NCI-H524 treated with DMSO at 0.1 percent for 48 hours (cell line): ENCODE results near the gene IFNA16.
"Not testable (repeated sequence)": the region's sequence is repeated elsewhere in the genome, so short reads cannot be mapped to it uniquely, and the experiment has no call there.

ENCODE experiments used
- DNase-seq: peaks from one replicate; lab custom pipeline; 2025; lab: John Stamatoyannopoulos, UW

The IFNA16 gene

GRCh38 chr9:21194867-21195776 is 22.0 kb downstream of the IFNA16 start:
- not testable (repeated sequence) for DNase-seq

GRCh38 chr9:21187487-21187886 is 29.6 kb downstream of the IFNA16 start, which contains the start of gene IFNA4:
TSS of gene IFNA4 (minus strand) at chr9:21187587. CDS start at chr9:21187531, 56 bp downstream.
- DNase-seq = not testable (repeated sequence)

- not testable (repeated sequence) for DNase-seq
These were observed 34.0 kb downstream of the IFNA16 start for GRCh38 chr9:21182810-21183736.

- DNase-seq = no peak
These were observed 42.4 kb downstream of the IFNA16 start for GRCh38 chr9:21174671-21175070.

GRCh38 chr9:21172156-21172555 is 45.0 kb downstream of the IFNA16 start:
- no peak for DNase-seq

GRCh38 chr9:21171351-21171750 is 45.8 kb downstream of the IFNA16 start:
- no peak for DNase-seq

- DNase-seq = not testable (repeated sequence)
These were observed 50.6 kb downstream of the IFNA16 start, which contains the start of gene IFNA21 for GRCh38 chr9:21166560-21166959. TSS of gene IFNA21 (minus strand) at chr9:21166660. CDS start at chr9:21166612, 48 bp downstream.
